Limb (tissue), 2 donors: Measurements from ENCODE around the gene BANK1.
"Not testable (repeated sequence)": the region's sequence is repeated elsewhere in the genome, so short reads cannot be mapped to it uniquely, and the experiment has no call there.

Experiments
- DNase-seq, 2 donors: peaks; one replicate each; pipeline ENCODE4 v3.0.0-alpha.2; 2016; ENCODE audit errors: extremely low spot score in 2 of 2

Gene BANK1

GRCh38 chr4:101885574-101885973, 95.0 kb downstream of the BANK1 start:
- no peak for DNase-seq

- DNase-seq = no peak
Observed at GRCh38 chr4:101886826-101887225, 96.3 kb downstream of the BANK1 start.

GRCh38 chr4:101888472-101888871, 97.9 kb downstream of the BANK1 start:
- DNase-seq = no peak

- not testable (repeated sequence) for DNase-seq
Observed at GRCh38 chr4:101905527-101905926, 115.0 kb downstream of the BANK1 start.

GRCh38 chr4:101910786-101911373, 120.3 kb downstream of the BANK1 start:
- DNase-seq = no peak

- no peak for DNase-seq
Observed at GRCh38 chr4:101911616-101912015, 121.1 kb downstream of the BANK1 start.

- DNase-seq = no peak
Observed at GRCh38 chr4:101914761-101915160, 124.2 kb downstream of the BANK1 start.

GRCh38 chr4:101919373-101919977, 128.9 kb downstream of the BANK1 start:
- DNase-seq = no peak

- no peak for DNase-seq
Observed at GRCh38 chr4:101921370-101921769, 130.8 kb downstream of the BANK1 start.

- no peak for DNase-seq
Observed at GRCh38 chr4:101931619-101932018, 141.1 kb downstream of the BANK1 start.

GRCh38 chr4:101933855-101934254, 143.3 kb downstream of the BANK1 start:
- no peak for DNase-seq

- DNase-seq = no peak
Observed at GRCh38 chr4:101938836-101939235, 148.3 kb downstream of the BANK1 start.

GRCh38 chr4:101941816-101942358, 151.4 kb downstream of the BANK1 start:
- DNase-seq = no peak

GRCh38 chr4:101942891-101943290, 152.4 kb downstream of the BANK1 start:
- DNase-seq = no peak

GRCh38 chr4:101944649-101945048, 154.1 kb downstream of the BANK1 start:
- DNase-seq = no peak

- DNase-seq = no peak
Observed at GRCh38 chr4:101948055-101948454, 157.5 kb downstream of the BANK1 start.

GRCh38 chr4:101948951-101949350, 158.4 kb downstream of the BANK1 start:
- no peak for DNase-seq

- DNase-seq = no peak
Observed at GRCh38 chr4:101950258-101950979, 159.9 kb downstream of the BANK1 start.

- no peak for DNase-seq
Observed at GRCh38 chr4:101952985-101953384, 162.5 kb downstream of the BANK1 start.

- DNase-seq = no peak
Observed at GRCh38 chr4:101953949-101954348, 163.4 kb downstream of the BANK1 start.

GRCh38 chr4:101954351-101954750, 163.8 kb downstream of the BANK1 start:
- no peak for DNase-seq

- DNase-seq = no peak
Observed at GRCh38 chr4:101954975-101955678, 164.6 kb downstream of the BANK1 start.
